Anterior cingulate cortex (tissue), 58 donors: ENCODE measurements around the gene QRICH1.

Experiments
- DNase-seq, 58 donors: peaks; one replicate each; lab custom pipeline; 2025; lab: John Stamatoyannopoulos, UW

The QRICH1 gene

GRCh38 chr3:49005998-49006397, 87.9 kb downstream of the QRICH1 start:
- DNase-seq, result peak in 1 of 58 donors; percentile 41

- no peak for DNase-seq
These were observed 88.6 kb downstream of the QRICH1 start for GRCh38 chr3:49005303-49005680.

DNA sequence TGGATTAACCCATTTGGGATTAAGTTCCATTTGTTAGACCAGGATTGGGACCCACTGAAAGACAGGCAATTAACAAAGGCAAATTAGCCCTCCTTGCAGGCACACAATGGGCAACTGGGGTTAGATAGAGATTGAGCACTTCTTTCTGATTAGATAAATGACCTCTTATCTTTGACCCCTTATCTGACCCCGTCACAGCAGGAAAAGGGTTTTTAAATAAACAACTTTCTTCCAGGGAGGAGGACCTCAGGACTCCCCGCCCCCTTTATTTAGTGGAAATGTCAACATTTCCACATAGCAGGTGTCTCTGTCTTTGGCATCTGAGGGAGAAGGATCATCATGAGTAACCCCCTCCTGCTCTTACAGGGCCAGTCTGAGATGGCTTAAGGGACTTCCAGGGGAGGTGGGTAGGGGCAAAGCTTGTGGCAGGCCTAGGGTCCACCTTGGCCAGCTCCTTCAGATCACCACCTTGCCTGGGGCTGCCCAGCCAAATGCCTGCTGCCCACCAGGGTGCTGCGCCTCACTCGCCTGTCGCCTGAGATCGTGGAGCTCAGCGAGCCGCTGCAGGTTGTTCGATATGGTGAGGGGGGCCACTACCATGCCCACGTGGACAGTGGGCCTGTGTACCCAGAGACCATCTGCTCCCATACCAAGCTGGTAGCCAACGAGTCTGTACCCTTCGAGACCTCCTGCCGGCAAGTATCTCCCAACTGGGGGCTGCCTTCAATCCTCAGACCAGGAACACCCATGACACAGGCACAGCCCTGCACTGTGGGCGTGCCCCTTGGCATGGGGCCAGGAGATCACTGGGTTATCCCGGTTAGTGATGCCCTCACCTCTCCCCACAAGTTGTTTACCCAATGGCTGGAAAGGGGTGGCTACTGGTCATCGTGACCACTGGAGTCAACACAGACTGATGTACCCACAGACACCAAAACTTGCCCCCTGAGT, 89.2 kb downstream of the QRICH1 start:
- peak in 2 of 58 donors; percentile 10 to 64 for DNase-seq

GRCh38 chr3:49001155-49001554, 92.7 kb downstream of the QRICH1 start:
- DNase-seq, result no peak

- no peak for DNase-seq
These were observed 94.6 kb downstream of the QRICH1 start for GRCh38 chr3:48999085-48999858.

- peak in 35 of 58 donors; percentile 11 to 75 (median 43) for DNase-seq
These were observed 95.9 kb downstream of the QRICH1 start for GRCh38 chr3:48997714-48998637.

DNA sequence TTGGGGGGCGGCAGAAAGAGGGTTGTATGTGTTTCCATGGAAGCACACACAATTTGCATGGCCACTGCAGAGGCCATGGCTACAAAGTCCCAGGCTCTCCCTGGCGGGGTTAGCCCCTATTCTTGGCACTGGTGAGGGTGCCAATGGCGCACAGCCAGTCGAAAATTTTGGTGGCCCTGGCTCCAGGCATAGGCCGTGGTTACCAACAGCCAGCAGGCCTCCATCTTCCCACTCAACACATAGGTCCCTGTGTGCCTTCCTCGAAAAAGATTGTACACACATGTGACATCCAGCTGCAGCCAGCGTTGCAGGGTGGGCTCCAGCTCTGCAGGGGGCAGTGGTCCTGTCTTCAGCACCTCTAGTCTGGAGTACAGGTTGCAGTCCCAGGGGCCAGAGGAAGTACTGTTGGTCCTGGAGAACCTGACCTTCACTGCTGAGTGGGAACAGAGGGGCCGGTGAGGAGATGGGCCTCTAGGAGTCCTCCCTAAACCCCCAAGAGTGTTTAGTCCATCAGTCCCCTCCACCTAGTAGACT, 96.7 kb downstream of the QRICH1 start:
- no peak for DNase-seq

- DNase-seq, result no peak
These were observed 97.2 kb downstream of the QRICH1 start for GRCh38 chr3:48996640-48997039.

DNA sequence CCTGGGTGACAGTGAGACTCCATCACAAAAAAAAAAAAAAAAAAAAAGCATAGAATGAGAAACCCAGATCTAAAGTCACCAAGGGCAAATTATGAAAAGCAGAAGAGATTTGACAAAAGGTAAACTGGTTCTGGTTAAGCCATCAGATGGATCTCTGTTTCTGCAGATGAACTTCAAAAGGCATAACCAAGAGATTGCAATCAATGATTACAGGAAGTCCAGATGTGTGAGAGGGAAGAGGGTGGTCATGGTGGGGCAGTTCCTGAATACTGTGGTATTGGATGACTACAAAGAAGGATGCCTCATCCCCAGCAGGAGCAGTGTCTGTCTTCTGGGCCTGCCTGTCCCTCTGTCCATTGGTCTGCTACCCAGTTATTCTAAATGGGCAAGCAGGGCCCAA, 100.0 kb downstream of the QRICH1 start:
- DNase-seq, result no peak

- DNase-seq, result no peak
These were observed 101.9 kb downstream of the QRICH1 start for GRCh38 chr3:48991851-48992545.

- peak in 18 of 58 donors; percentile 13 to 55 (median 38) for DNase-seq
These were observed 103.0 kb downstream of the QRICH1 start for GRCh38 chr3:48990636-48991469.

DNA sequence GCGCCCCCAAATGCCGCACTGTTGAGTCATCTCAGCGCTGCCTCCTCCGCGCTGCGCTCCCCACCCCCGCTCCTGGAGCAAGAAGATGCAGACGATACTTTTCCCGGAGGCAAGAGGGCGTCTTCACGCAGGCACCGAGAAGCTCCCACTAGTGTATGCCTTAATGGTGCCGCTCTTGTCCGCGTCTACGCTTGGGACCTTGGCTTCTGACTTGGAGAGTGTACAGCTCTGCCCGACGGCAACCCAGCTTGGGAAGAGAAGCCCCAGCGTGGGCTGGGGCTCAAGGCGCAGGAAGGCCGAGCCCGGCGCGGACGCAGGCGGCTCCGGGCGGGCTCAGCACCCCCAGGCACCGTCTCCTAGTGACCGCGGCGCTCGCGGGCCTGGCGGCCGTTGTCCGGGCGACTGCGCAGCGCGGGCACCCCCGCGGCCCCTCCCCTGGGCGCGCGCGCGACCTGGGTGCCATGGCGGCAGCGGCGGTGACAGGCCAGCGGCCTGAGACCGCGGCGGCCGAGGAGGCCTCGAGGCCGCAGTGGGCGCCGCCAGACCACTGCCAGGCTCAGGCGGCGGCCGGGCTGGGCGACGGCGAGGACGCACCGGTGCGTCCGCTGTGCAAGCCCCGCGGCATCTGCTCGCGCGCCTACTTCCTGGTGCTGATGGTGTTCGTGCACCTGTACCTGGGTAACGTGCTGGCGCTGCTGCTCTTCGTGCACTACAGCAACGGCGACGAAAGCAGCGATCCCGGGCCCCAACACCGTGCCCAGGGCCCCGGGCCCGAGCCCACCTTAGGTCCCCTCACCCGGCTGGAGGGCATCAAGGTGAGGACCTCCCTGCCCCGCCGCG, 103.9 kb downstream of the QRICH1 start, which contains the start of gene P4HTM:
TSS of gene P4HTM (plus strand) at position 446 of the 840 bp plus-strand sequence. CDS start at position 462, 16 bp downstream.
- DNase-seq, result peak; percentile 74 to 93 (median 87)

- peak in 1 of 58 donors; percentile 41 for DNase-seq
These were observed 104.6 kb downstream of the QRICH1 start for GRCh38 chr3:48989126-48989795.

DNA sequence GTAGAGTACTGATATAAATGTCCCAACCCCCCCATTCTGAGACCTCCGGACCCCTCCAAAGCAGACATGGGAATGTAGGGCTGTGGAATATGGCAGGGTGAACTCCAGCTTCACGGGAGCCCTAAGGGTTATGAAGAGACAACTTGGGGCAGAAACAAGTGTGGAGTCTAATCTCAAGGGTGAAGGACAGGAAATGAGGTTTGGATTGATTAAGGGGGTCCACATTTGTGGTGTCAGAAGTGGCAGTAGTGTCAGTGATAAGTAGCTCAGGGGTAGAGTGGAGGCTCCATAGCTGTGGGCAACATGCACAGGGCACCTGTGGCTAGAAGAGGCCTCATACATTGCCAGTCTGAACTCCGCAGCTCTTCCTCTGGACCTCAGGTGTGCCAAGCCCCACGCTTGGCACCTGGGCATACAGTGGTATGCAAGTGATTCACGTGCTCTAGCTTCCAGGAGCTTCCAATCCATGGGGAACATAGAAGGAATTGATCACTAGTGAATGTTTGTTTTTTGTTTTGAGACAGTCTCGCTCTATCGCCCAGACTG, 108.0 kb downstream of the QRICH1 start:
- no peak for DNase-seq

GRCh38 chr3:48984663-48985062, 109.2 kb downstream of the QRICH1 start:
- no peak for DNase-seq

- DNase-seq, result no peak
These were observed 110.8 kb downstream of the QRICH1 start for GRCh38 chr3:48983096-48983495.

DNA sequence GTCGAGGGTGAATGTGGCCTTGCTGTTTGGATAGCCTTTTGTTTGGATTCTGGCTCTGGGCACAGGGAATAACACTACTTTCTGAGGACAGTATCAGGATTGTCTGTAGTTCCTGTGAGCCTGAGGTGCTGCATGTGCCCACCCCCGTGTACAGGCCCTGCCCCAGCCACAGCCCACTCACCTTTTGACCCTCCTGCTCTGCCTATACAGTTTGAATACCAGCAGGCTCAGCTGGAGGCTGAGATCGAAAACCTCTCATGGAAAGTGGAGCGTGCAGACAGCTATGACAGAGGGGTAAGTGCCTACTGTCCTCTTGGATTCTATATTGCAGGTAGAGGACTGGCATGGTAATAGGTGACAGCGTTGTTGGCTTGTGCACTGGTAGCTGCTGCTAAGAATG, 111.2 kb downstream of the QRICH1 start:
- no peak for DNase-seq
